ENCODE measurements around the gene CDH4. TPM values are rescaled to one million over a fixed set of nuclear protein-coding genes. Genes with fewer than 3 reads are reported as not detected.

The CDH4 gene
- total and polyA plus RNA-seq, 2 donors (not counting 3 experiments of a cell fraction or from before 2014, with no cell fraction given): 0.17 to 0.51 TPM

- no peaks in the 10 kb centered on the region for H3K36me3 ChIP-seq (ENCODE audit: control insufficient read depth in 2 of 2, extremely low read depth in 1 of 2, insufficient read depth in 2 of 2, low read length in 2 of 2)
Observed at GRCh38 chr20:61916318-61916891, 664.3 kb downstream of the CDH4 start.

More at GRCh38 chr20:61916318-61916891, 664.3 kb downstream of the CDH4 start:
- Histone ChIP-seq H2AFZ (ENCODE audit: low read depth, low read length) (no peak overlapping the region), H3K27ac (ENCODE audit: insufficient read depth, low read depth, low read length) (no peak overlapping the region), H3K4me1 (ENCODE audit: control insufficient read depth, extremely low read depth, insufficient read depth, low read length) (no peaks in the 10 kb centered on the region), H3K4me3 (replicated peaks in 1 of 3; ENCODE audit: insufficient read depth in 1 of 3, low read depth in 1 of 3, low read length in 3 of 3) (no peak overlapping the region), H4K20me1 (replicated peaks; ENCODE audit: control insufficient read depth, extremely low read depth, insufficient read depth, low read length) (no peaks in the 10 kb centered on the region), H3K9me1 (replicated peaks; ENCODE audit: control insufficient read depth, extremely low read depth, insufficient read depth, low read length) (no peaks in the 10 kb centered on the region), H3K4me2 (ENCODE audit: insufficient read depth, low read length) (no peak overlapping the region), H3K79me2 (ENCODE audit: control insufficient read depth, insufficient read depth, low read length) (no peaks in the 10 kb centered on the region), H3K9me3 (replicated peaks; ENCODE audit: control insufficient read depth, insufficient read depth, low read length) (no peaks in the 10 kb centered on the region), H3K27me3 (ENCODE audit: control insufficient read depth in 2 of 2, insufficient read depth in 2 of 2, low read length in 2 of 2) (no peaks in the 10 kb centered on the region), H3K9ac (replicated peaks; ENCODE audit: extremely low read depth, insufficient read depth, low read length) (no peak overlapping the region)
- no TSS peak for BruUV-seq (replicated peaks)
- CTCF ChIA-PET: no interaction called here
- POLR2A ChIA-PET: no interaction called here
- FAIRE-seq: no peak
- intact Hi-C loops (cut with micrococcal nuclease): no loop called here
- DNase-seq (ENCODE audit: low read depth, low spot score): no peak
- dilution Hi-C loops (cut with MboI; ENCODE audit: extremely low pct_ligation_motif_present, low sequenced_read_pairs): no loop called here
- no peak for TF ChIP-seq POLR2AphosphoS5 (IDR thresholded peaks at IDR 0.05; ENCODE audit: insufficient read depth, low read depth, low read length)
- TF ChIP-seq MYC (IDR thresholded peaks at IDR 0.05; ENCODE audit: low read depth, low read length): no peak
- no peak for TF ChIP-seq POLR2A (IDR thresholded peaks at IDR 0.05; ENCODE audit: low read depth, low read length)
- no peak for TF ChIP-seq JUN (IDR thresholded peaks at IDR 0.05; ENCODE audit: borderline replicate concordance, insufficient read depth, insufficient read length, low read depth)
- TF ChIP-seq, protein P1, sequence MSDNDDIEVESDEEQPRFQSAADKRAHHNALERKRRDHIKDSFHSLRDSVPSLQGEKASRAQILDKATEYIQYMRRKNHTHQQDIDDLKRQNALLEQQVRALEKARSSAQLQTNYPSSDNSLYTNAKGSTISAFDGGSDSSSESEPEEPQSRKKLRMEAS (IDR thresholded peaks at IDR 0.05; ENCODE audit: insufficient read depth, insufficient read length): no peak
- no peak for TF ChIP-seq GATA2 (IDR thresholded peaks at IDR 0.05; ENCODE audit: insufficient read depth, insufficient read length, low read depth, low read length)
- no peak for TF ChIP-seq FOS (IDR thresholded peaks at IDR 0.05; ENCODE audit: borderline replicate concordance, insufficient read depth, low read length)
- no peak for TF ChIP-seq CTCF (IDR thresholded peaks at IDR 0.05; ENCODE audit: extremely low read depth in 1 of 2, insufficient read depth in 1 of 2, low read depth in 1 of 2, low read length in 2 of 2)
- no peak for TF ChIP-seq EZH2 (IDR thresholded peaks at IDR 0.05; ENCODE audit: borderline replicate concordance, low read depth, low read length, severe bottlenecking)

All from endothelial cell of umbilical vein (primary cell).